8988T (cell line): ENCODE data around the gene LRRC10.

ENCODE experiments used
- DNase-seq: peaks from one replicate; pipeline ENCODE4 v3.0.0; 2011

Gene LRRC10

DNA sequence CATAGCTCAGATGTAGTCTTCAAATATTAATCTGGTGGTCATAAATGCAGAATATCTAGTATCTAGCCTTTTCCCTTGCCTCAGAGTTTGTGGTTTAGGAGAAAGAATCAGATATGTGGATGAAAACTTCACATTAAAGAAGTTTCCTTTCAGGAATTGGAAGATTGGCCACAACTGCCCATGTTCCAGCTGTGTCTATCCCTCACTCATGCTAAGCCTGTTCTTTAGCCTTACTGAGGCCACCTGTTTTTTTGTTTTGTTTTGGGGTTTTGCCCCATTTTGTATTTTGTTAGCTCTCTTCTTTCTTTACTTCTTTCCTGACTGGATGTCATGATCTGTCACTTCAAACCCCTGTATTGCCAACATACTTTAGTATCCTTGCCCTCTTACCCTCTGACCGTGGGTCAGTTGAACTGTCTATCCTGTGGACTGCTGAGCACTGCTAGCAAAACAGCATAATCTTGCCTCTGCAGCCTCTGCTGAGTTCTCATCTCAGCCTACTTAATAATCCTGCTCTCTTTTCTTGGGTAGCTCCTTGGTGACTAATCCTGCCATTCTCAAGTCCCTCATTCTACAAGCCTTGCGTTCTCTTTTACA lies 47.4 kb downstream of the LRRC10 start:
- DNase-seq, result no peak
